GM21381 (cell line): ENCODE results near the gene DAP.

Experiments
- ATAC-seq: cut with Tn5 transposase; IDR thresholded peaks from one replicate; pipeline ENCODE4 v1.9.1; 2021; ENCODE audit warnings: mild to moderate bottlenecking, moderate library complexity; ENCODE audit not compliant: unreplicated experiment

DAP gene

DNA sequence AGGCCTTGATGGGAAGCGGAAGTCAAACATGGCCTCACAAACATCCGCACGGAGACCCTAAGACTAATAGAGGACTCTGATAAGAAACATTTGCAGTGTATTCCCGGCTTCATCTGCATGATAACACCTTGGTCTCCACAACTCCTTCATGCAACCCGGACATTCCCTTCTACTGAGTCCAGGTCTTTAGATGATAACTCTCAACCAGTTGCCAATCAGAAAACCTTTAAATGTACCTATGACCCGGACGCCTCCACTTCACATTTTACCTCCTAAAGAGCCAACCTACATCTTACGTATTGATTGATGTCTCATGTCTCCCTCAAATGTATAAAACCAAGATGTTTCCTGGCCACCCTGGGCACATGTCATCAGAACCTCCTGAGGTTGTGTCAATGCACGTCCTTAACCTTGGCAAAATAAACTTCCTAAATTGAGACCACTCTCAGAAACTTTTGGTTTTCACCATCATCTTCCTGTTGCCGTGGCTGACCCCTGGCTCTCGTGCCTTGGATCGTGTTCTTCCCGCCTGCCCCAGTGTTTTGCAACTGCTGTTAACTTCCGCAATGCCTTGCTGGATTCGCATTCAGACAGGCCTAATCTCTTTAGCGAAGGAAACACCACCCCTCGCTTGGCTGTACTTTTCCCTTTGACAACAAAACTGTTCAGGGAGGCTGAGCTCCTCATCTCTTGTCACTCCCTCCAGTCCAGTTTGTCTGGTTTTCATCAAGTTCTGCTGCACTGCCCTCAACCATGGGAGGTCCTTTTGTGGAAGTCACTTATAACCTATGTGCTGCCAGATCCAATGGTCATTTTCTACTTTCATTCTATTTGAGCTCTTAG, 1.1 kb upstream of the DAP start:
- no peak for ATAC-seq

DNA sequence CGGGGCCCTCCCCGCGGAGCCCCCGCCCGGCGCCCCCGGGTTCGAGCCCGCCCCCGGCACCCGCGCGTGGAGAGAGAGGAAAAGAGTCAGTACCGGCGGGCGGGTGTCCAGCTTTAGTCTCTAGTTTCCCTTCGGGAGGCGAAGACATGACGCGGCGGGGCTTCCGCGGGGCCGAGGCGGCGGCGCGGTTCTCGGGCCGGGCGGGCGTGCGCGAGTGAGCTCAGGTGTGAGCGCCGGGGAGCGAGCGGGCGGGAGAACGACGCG, 181 bp downstream of the DAP start:
- no peak for ATAC-seq

DNA sequence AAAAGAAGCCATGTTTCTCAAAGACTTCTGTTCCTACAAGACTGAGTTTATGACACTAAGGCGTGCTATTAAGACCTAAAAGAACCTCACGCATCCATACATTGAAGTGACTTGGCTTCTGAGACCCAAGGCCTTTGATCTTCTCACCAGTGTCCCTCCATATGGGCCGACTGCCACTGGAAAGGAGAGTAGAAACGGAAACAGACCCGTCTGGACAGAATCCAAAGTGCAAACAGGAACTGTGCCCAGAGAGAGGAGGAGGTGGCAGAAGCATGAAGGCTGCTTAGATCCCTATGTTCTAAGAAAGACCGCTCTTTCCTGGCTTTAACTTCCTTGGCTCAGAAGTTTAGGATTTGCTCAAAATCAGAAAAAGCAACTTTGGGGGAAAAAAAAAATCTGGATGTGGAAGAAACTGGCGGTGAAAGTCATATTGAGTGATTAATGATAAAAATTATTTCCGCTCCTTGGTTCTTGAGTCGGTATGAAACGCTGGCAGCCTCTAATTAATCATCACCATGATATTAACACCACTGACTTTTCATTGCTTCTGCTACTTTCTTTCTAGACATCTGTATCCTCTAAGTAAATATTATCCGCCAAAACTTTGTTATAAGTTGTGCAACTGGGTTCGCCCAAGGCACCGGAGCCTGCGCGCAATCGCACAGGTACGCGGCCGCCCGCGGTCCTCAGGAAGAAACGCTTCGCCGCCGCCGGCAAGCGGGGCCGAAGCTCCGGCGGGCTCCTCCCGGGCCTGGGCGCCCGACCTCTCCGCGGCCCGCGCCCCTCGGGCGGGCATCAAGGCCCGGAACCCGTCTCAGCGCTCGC, 726 bp downstream of the DAP start:
- ATAC-seq: peak; percentile 28

DNA sequence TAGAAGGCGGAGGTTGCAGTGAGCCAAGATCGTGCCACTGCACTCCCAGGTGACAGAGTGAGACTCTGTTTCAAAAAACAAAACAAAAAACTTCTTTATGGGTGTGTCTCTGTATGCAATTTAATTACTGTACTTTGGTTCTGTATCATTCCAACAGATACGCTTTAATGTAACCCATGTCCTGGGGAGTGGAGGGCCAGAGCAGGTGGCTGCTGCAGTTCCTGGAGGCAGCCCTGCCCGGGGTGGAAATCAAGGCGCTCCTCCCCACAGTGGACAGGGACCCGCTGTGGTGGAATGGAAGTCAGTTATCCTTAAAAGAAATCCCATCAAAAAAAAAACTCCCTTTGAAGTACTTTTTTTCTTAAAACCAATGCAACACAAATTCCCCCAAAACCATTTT, 1.9 kb downstream of the DAP start:
- no peak for ATAC-seq

DNA sequence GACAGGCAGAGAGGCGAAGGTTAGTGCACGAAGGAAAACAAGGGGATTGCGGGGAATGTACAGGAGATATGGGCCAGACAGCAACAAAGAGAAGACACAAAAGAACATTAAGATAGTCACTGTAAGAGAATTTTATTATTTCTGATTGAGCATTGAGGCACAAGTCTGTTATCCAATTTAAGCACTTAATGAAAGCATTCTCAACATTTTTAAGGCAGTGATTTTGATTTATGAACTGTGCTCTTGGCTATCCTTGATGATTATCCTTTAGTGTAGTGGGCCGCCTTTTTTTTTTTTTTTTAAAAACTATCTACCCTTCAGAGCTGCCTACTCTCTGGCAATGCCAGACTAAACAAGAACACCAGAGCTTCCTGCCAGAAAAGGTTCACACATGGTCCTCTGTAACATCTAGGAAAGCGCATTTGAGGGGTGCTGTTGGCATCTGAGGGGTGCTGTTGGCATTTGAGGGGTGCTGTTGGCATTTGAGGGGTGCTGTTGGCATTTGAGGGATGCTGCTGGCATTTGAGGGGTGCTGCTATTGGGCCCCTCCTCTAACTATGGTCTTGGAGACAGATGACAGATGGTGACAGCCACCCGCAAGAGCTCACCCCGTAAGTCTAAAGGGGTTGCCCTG, 3.0 kb downstream of the DAP start:
- ATAC-seq: no peak

DNA sequence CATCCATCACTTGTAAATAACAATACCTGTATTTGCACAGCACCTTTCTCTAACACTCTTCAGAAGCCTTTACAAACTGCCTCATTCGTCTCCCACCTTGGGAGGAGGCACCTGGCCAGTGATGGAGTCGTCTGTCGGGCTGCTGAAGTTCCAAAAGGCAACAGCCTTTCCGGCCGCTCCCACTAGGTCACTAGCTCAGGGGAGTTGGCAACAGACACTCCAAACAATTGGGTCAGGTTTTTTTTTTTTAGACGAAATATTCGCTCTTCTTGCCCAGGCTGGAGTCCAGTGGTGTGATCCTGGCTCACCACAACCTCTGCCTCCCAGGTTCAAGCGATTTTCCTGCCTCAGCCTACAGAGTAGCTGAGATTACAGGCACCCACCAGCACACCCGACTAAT, 4.0 kb downstream of the DAP start:
- no peak for ATAC-seq

DNA sequence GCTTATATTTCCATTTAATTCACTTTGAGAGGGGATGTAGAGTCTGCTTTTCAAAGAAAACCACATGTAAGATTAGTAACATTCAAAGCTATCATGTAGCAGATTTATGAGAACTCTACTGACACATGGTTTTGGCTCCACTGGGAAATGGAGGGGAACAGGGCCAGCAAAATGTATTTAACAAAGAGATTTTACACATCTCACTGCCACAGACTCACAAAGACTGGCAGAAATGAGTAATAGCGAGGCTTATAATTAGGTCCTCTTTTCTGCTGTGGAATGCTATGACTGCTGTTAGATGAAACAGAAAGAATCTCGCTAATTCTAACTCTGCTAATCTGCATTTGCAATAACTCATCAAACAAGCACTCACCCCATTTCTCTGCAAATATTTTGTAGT, 4.5 kb downstream of the DAP start:
- ATAC-seq: no peak

DNA sequence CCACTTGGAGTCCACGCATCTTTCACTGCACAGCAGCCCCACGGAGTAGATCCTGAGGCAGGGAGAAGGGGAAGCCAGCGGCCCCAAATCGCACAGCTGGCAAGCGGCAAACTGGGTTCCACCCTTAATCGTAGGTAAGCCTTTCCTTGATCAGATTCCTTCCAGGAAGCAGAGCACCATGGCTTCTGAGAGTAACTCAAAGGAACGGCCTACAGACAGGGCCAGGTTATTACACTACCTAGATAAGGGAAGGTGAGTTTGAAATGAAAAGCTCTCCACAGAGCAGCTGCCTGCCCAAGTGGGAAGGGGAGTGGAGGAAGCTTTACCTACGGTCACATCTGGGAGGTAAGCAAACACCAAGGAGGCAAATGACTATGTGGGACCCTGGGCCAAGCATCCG, 7.9 kb downstream of the DAP start:
- no peak for ATAC-seq

DNA sequence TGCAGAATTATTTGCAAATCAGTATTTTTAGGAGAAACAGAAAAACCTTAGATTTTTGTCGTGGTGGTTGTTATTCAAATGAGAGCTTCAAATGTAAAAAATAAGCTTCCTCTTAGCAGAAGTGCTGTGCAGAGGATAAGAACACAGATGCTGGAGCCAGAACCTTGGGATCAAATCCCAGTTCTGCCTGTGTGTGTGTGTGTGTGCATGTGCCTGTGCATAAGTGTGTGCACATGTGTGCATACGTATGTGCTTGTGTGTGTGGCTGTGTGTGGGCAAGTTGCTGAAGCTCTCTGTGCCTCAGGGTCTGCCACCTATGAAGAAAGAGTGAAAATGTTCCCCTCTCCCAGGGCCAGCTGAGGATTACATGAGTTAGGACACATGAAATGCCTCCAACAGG, 8.6 kb downstream of the DAP start:
- ATAC-seq: no peak

DNA sequence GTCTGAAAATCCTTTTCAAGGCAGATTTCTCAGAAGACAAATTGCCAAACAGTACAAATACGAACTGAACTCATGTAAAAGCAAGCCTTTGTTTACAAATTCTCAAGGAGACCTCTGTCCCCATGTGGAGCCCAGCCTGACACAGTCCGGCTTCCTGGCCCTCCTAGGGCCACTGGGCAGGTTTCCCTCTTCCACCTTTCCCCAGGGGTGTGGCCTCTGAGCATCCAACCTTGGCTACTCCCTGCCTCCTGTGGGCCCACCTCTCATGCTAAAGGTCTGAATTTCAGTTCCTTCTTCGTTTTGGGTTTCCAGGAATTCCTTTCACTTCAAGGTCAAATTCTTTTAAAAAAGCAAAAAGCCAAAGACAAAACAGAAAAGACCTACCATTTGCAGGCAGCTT, 10.1 kb downstream of the DAP start:
- ATAC-seq: no peak

DNA sequence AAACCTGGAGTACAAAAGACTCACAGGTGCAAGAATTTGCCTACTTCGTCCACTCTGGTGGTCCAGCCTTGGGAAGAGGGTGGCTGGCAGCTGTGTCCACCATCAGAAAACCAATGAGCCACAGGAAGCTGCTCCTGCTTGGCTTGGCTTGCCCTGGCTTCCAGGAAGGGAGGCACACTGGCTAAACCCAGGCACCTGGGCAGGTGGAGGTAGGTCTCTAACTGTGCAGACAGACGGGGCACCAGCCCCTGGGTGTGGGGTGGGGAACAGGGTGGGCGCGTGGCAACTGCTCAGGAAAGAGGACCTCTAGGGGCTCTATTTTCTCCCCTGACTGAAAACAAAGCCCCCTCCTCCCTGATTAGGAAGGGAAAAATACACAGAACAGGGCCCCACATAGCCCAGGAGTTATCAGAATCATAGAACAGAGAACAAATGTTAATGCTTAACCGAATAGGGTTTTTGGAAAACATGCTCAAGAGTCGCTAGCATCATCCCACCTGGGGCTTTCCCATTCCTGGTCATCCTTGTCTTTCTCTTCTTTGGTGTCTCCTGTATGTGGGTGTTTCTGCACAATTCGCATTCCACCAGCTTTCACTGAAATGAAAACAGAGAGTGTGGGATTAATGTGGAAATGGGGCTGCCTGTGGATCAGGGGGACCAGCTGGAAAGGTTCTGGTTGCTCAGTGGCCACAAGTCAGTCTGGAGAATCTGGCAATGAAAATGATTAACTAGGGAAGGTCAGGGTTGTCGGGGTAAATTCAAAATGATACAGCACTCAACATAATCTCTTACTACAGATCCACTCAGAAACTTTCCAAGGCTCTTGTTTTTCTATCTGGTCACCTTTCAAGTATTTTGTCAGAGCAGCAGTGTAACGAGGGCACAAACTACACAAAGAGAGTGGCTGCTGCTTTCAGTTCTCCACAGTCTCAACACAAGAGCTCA, 13.1 kb downstream of the DAP start:
- ATAC-seq: no peak

DNA sequence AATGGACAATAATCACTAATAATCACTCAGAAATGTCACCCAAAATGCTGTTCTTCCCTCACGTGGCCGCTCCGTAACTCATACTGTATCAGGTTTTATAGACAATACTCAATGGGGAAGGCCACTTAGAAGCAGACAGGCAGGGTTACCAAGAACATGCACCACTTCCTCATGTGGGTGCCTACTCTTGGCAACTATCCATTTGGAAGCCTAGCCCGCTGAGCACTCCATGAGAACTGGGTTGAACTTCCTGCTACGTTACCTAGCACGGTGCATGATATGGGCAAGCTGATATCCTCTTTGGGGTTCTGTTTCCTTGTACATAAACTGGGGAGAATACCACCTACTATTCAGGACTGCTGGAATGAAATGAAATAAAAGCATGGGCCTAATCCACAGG, 14.3 kb downstream of the DAP start:
- ATAC-seq: no peak

DNA sequence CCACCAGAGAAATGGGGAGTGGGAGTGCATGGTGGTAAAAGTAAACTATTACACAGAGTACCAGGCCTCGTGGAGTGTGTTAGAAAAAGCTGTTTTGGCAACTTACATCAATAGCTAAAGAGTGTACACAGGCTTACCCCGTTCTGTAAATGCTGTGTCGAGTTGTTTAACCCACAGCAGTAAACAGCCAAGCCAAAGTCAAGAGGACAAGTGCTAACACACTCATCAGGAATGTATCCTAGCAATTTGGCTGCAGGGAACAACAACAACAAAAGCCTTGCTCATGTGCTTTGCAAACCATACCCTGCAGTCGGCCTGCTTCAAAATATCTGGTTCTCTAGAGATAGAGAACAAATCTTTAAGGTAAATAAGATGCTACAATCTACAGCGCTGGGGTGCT, 15.9 kb downstream of the DAP start:
- no peak for ATAC-seq

DNA sequence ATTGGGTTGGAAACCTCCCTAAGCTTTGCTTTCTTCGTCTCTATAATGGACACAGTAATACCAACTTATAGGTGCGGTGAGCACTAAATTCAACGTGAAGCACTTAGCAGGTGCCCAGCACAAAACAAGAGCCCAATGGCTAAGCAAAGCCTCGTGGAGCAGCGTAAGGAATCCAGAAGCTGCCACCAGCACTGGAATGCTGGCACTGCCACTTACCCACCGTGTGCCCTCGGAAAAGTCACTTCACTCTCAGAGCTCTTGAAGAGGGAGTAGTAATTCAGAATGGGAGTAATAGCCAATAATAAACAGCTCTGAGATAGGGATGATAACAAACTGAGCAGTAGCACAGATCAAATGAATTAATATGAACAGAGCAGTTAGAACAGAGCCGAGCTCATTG, 16.4 kb downstream of the DAP start:
- ATAC-seq: no peak

DNA sequence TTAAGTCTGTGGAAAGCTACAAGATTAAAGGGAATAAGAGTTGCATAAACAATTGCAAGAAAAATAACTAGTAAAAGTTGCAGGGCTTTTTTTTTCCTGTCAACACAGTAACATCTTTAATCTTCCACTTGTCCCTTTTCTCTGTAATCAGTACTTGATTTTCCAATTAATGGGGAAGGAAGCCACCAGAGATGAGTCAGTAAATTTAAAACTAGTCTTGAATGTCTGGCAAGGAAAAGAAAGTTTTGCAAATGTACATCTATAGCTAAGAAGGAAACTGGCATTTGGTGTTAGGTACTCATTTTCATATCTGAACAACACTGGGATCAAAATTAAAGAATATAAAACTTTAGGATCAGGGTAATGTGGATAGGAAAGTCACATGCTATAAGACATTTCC, 17.1 kb downstream of the DAP start:
- no peak for ATAC-seq

DNA sequence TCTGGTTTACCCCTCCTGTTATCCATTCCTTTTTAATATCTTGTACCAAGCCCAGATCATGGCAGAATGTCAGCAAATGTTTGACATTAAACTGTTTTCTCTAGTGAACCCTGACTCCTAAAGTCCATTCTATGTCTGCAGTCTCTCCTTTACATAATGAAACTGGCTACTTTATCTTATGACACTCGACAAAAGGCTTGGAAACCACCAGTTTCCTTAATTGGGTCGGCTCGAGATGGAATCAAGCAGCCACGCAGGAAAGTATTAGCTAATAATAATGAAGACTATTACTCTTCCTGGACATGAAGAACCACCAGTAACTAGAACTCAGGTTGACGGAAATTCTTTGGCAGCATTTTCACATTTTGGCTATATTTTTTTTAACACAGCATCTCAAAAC, 17.5 kb downstream of the DAP start:
- no peak for ATAC-seq

DNA sequence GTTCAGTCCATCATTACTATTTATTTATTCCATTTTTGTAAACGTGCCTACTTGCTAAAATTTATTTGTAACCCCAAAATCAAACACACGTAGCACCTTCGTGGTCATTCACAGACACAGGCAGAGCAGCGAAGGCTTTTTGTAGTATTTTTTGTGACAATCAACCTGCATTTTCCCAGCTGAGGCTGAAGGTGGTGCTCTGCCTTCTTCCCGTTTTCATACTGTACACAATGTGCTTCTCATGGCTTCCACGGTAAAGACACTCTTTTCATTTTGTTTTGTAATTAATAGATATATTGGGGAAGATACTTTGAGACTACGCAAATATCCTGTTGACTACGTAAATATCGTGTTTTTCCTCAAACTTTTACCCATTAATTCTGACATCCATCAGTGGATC, 19.4 kb downstream of the DAP start:
- no peak for ATAC-seq

DNA sequence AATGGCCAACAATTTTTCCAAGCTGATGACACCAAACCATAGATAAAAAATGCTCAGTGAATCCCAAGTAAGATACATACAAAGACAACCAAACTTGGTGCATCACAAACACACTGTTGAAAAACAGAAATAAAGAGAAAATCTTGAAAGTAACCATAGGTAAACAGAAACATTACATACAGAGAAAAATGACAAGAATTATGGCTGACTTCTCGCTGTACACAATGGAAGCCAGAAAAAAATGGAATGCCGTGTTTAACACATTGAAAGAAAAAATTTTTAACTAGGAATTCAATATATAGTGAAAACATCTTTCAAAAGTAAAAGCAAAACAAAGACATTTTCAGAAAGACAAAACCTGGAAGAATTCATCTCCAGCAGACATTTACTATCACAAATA, 20.6 kb downstream of the DAP start:
- no peak for ATAC-seq

DNA sequence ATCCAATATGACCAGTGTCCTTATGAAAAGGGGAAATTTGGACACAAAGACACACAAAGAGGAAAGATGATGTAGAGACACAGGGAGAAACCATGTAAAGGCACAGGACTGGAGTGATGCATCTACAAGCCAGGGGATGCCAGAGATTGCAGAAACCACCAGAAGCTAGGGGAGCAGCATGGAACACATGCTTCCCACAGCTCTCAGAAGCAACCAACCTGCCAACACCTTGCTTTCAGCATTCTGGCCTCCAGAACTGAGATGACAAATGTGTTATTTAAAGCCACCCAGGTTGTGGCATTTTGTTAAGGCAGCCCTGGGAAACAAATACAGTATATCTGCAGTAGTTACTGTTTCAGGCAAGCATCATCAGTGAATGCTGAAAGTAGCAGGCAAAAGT, 23.2 kb downstream of the DAP start:
- no peak for ATAC-seq

DNA sequence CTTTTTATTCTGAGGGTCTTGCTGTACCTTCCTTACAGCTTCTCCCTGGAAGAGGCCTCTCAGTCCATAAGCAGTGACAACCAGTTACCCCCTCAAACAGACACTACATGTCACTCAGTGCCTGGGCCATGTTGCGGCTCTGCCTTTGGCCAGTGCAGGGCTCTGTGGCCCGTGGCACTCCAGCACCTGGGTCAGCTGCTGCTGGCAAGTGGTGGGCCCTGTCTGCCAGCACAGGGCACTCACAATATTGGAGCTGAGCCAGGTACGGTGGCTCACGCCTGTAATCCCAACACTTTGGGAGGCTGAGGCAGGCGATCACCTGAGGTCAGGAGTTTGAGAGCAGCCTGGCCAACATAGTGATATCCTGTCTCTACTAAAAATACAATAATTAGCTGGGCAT, 24.2 kb downstream of the DAP start:
- ATAC-seq: no peak

DNA sequence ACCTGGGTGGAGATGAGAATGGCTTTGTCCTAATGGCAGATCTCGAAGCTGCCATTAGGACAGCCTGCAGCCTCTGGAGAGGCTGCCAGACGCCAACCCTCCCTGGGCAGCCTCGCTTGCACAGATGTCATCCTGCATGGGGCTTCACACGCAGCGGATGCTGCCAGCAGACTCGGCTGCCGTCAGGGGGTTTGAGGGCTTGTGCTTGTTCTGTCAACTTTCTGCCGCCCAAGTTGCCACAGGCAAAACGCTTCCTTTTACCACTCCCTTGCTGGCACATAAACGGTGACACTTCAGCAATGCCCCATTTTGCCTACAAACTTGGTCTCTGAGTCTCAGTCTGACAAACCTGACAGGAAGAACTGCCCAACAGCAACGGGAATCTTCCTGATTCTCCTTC, 24.7 kb downstream of the DAP start:
- no peak for ATAC-seq
